HG02943 (cell line): ENCODE data around the gene TBX15.

Experiments used
- ATAC-seq: cut with Tn5 transposase; IDR thresholded peaks from one replicate; pipeline ENCODE4 v1.9.1; 2021; ENCODE audit warnings: mild to moderate bottlenecking, low read depth, moderate library complexity; ENCODE audit not compliant: unreplicated experiment

Gene TBX15

DNA sequence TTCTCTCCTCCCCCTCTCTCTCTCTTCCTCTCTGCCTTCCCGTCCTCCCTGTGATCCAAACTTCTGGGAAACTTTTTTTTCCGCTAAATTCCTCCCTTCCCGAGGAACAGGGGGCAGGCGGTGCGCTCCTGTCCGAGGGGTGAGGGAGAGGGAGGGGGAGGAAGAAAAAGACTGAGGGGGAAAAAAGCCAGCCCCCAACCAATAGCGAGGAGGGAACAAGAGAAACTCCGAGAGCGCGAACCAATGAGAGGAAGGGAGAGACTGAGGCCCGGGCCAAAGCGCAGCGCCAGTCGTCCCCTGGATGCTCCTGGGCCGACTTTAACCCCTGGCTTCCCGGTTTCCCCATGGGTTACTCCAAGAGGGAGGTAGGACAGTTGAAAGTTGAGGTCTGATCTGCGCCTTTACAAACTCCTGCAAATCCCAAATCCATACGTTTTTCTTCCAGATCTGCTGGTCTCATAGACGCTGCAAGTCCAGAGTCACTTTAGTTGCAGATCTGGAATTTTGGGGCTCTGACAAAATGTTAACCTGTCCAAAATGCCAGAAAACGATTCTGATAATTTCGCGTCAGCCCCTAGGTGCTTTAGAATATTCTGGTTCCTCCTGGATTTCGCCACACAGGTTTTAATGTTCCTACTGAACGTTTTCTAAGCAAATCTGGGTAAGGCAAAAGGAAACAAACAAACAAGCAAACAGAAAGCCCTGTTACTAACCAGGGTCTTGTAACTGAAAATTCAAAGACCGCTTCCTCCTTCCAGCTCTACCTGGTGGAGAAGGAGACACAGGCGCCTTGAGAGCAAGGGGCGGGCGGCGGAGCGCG, at the start of gene TBX15:
TSS of gene TBX15 (minus strand) at position 158 of the 820 bp plus-strand sequence. CDS start 548 bp downstream, outside the sequence.
- no peak for ATAC-seq

GRCh38 chr1:119034359-119034758, 46.2 kb upstream of the TBX15 start:
- ATAC-seq = no peak

- no peak for ATAC-seq
Measured at GRCh38 chr1:119032986-119033385, 44.8 kb upstream of the TBX15 start.

DNA sequence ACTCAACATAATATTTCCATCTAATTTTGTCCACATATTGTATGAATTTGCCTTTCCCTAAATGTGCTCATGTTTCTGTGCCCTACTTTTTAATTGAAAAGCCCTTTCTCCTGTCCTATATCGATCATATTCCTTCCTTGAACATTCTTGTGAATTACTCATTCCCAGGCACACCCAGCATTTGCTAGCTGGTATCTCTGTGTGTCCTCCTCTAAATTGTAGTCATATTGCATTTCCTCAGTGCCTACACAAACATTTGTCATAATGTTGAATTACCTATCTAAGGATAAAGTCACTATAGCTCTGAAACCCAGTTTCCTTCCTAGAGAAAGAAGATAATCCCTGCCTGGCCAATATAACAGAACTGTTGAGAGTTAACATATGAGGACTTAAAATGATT, 39.6 kb upstream of the TBX15 start:
- no peak for ATAC-seq

DNA sequence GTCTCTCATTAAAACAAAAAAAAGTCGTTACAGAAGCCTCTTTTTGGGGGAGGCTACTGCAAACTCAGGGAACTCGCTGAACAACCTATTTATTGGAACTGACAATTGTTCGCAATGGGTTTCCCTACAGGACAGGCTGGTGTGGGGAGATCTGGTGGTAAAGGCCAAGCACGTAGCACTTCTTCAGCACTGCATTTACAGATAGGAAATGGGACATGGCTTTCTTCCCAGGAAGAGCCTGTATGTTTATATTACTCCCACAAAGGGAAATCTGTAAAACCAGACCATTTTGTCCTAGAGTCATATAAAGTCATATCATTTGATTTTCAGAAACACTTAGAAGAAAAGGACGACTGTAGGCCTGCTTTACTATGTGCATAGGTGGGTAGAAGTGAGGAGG, 38.8 kb upstream of the TBX15 start:
- ATAC-seq = no peak

- ATAC-seq = no peak
Measured at GRCh38 chr1:119015547-119015946, 27.4 kb upstream of the TBX15 start.

DNA sequence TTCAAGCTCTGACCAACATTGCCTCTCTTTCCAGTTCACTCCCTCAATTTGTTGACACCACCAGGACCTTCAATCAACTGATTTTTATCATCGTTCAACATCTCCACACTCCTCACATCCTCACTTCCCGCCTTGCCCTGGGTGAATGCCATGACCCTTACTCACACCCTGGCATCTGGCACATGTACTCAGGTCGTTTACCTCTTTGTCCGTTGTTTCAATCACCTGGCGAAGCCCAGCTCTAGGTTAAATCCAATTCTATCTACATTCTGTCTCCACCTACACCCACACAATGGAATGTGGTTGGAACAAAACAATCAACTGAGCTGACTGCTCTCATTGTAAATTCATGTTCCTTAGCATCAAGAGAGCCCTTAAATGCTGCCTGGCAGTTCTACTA, 24.2 kb upstream of the TBX15 start:
- ATAC-seq = no peak

- ATAC-seq = no peak
Measured at GRCh38 chr1:119011706-119012105, 23.6 kb upstream of the TBX15 start.

DNA sequence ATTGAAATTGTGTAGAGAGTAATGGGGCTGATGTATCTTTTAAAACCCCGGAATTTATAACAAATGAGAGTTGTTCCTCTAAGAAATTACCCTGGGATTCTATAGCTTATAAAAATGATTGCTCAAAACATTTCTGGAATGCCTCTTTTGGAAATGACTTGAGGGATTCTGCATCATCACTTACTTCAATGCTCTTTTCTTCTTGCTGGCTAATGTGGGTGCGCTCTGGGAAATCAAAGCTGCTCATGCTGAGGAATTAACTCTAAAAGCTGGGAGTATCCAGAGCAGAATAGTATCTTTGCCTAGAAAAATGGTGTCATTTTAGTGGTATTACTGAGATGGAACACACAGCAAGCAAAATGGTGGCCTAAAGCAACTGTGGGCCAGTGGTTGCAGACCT, 23.0 kb upstream of the TBX15 start:
- no peak for ATAC-seq

GRCh38 chr1:119010201-119010600, 22.1 kb upstream of the TBX15 start:
- no peak for ATAC-seq

DNA sequence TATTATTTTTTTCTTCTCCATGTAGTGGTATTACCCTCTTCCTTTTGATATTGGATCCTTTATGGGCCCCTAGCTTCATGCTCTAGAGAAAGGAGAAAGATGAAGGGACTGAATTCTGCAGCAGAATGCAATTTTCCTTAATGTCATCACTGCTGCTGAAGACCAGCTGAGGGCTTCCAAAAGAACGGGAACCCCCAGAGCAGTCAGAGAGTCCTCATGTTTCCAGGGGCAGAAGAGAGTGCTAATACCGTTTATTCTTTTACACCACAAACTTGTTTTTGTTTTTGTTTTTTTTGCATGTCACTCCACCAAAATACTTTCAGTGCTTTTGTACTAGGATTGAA, 21.1 kb upstream of the TBX15 start:
- ATAC-seq = no peak

DNA sequence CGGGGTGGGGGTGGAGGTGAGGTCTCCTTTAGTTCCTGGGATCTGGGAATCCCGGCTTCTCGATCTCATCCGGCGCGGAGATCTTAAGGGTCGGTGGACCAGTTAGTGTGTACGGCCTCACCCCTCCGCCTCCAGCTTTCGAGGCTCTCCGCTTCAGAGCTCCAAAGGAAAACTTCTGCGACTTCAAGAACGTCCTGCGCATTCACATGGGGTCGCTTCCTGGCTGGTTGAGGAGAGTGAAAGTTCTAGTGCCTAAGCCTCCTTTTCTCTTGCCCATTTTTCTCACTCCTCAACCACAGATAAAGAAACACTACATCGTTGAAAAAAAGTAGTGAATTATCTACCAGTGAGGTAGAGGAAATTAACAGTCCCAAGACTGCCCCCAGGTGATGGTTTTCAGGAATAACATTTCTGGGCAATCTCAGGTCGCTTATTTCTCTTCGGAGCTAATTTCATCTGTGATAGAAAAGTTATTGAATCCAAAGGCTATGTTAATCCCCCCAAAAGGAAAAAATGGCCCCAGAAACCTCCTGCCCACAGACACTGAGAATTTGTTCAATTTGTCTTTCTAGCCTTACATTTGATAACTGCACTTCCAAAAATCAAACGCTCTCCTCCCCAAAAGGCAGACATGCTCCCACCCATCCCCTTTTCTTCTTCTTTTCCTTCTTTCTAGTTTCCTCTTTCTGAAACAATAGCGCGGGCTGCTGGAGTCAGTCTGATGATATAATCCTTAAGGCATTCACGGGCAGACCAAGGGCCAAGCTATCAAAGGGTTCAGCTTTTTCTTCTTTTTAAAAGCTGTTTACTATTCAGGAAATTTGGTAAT, 20.6 kb upstream of the TBX15 start:
- peak; percentile 64 for ATAC-seq

- peak; percentile 24 for ATAC-seq
Measured at GRCh38 chr1:119007670-119008482, 19.7 kb upstream of the TBX15 start.

GRCh38 chr1:119007339-119007669, 19.2 kb upstream of the TBX15 start:
- ATAC-seq = no peak

DNA sequence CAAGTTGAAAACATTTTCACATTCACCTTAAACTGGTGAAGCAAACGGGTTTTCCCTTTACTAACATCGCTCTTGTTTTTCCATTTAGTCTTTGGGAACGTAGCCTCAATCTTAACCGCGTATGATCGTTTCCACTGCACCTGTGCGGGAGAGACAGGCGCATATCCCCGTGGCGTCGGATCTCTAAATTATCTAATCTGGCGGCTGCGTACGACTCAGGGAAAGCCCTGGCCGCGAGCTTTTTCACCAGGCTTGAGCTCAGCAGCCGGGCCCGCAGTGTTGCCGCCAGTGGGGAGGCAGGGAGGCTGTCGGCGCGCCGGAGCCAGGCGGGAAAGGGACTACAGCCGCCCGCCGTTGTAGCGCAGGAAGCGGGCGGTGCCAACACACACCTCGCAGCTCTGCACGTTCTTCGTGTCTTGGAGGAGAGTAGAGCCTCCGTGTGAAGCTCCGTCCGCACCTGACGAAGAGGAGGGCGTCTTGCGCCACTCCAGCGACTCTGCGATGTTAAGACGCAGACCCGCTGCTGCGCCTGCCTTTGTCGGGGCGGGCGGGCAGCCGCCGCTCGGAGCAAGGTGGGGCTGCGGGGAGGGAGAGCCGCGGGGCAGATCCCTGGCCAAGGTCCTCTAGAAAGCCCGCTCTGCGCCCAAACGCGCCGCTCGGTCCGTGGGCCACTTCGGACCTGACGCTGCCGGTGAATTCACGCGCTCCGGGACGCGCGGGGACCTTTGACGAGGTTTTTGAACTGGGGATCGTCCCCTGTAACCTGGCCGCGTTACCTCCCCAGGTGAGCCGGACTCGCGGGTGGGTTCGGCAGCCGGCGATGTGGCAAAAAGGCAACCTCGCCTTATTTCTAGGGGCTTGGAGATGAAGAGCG, 18.5 kb upstream of the TBX15 start:
- no peak for ATAC-seq

DNA sequence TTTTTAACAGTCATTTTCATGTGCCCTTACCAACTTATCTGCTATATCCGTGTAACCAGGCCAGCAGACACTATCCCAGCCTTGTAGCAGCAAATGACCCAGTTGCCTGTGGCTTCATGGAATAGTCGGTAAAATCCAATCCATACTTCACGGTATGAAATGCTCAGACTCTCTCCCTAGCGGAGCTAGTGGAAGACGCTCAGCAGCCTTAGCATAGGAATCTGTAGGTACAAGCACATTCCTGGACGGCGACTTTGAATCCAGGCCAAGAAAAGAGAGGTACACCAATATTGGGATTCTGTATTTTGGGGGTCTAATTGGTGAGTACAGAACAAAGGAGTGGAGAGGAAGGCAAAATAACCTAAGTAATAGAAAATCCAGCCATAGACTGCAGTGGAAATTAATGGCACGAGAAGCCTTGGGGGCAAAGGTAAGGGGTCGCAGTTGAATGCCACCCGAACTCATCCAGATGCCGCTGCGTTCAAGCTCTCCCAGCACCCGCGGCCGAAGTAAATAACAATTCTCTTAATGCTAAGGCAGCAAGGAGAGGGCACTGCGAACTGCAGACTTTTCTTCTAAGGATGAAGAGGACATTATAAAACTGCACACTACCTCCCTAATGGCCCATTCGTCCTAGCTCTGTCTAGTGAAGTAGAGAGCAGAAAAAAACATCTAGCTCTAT, 17.7 kb upstream of the TBX15 start:
- ATAC-seq = no peak

DNA sequence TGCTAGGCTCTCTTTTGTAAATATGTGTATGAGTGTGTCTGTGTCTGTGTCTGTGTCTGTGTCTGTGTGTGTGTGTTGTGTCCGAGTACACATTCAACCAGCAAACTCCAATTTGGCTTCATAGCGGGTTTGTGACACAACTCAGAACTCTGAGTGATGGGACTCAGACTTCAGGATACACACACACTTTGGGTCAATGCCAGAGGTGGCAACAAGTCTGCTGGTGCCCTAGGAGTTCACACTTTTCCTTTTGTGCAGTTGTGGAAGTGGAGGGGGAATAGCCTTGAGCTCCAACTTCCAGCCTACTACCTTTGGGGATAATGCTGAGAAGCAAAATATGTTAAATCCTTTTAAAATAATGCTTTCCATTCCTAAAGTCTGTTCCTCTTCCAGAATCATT, 16.6 kb upstream of the TBX15 start:
- no peak for ATAC-seq

GRCh38 chr1:119004129-119004527, 16.0 kb upstream of the TBX15 start:
- no peak for ATAC-seq

GRCh38 chr1:119003413-119004128, 15.4 kb upstream of the TBX15 start:
- no peak for ATAC-seq
